Fibroblast of villous mesenchyme (primary cell): ENCODE data around the gene RHEBL1. TPM values are rescaled to one million over a fixed set of nuclear protein-coding genes. Genes with fewer than 3 reads are reported as not detected.

ENCODE experiments used
- DNase-seq: peaks from one replicate; pipeline ENCODE4 v3.0.0-alpha.2; 2010; ENCODE audit warnings: low read depth
- H3K4me3 ChIP-seq: 2 replicates; pipeline ENCODE4 v1.5.1; 2011; ENCODE audit warnings: low read depth, mild to moderate bottlenecking, low read length
- CTCF ChIP-seq: IDR thresholded peaks from 2 replicates; pipeline ENCODE4 v1.5.1; 2012; ENCODE audit warnings: low read depth, mild to moderate bottlenecking, low read length; ENCODE audit not compliant: insufficient read depth
- total RNA-seq: library from RNA; depleted of rRNA; stranded (reverse); fragments of >200 nt; gene quantifications from 2 replicates; pipeline ENCODE4 v1.2.3, GENCODE V29; 2012

Gene RHEBL1
- total RNA-seq, 1 donor: 0.86 TPM

GRCh38 chr12:49031573-49032161 is 38.1 kb downstream of the RHEBL1 start:
- DNase-seq: no peak
- H3K4me3 ChIP-seq: no peak overlapping the region
- TF ChIP-seq CTCF: no peak

- TF ChIP-seq CTCF: no peak
- no peak for DNase-seq
These were observed 38.8 kb downstream of the RHEBL1 start for GRCh38 chr12:49030714-49031572.

GRCh38 chr12:49030119-49030518 is 39.7 kb downstream of the RHEBL1 start:
- TF ChIP-seq CTCF: no peak
- H3K4me3 ChIP-seq: no peak overlapping the region
- no peak for DNase-seq

More at GRCh38 chr12:49030714-49031572, 38.8 kb downstream of the RHEBL1 start:
- no peak overlapping the region for H3K4me3 ChIP-seq

- DNase-seq: no peak
These were observed 41.0 kb downstream of the RHEBL1 start for GRCh38 chr12:49028666-49029275.

GRCh38 chr12:49027846-49028555 is 41.8 kb downstream of the RHEBL1 start:
- no peak for TF ChIP-seq CTCF
- H3K4me3 ChIP-seq: no peak overlapping the region
- DNase-seq: no peak

More at GRCh38 chr12:49028666-49029275, 41.0 kb downstream of the RHEBL1 start:
- no peak overlapping the region for H3K4me3 ChIP-seq
- TF ChIP-seq CTCF: no peak

- no peak for TF ChIP-seq CTCF
- no peak overlapping the region for H3K4me3 ChIP-seq
- no peak for DNase-seq
These were observed 42.9 kb downstream of the RHEBL1 start for GRCh38 chr12:49026678-49027480.
